Fibroblast of gingiva (primary cell): ENCODE results near the gene ARPC5L.
A peak's percentile ranks its signal among the peaks of the same experiment; 100 is the strongest.
"Not testable (repeated sequence)": the region's sequence is repeated elsewhere in the genome, so short reads cannot be mapped to it uniquely, and the experiment has no call there.

Experiments used
- DNase-seq: peaks from one replicate; pipeline ENCODE4 v3.0.0-alpha.2; 2011; ENCODE audit warnings: low read depth

ARPC5L gene

GRCh38 chr9:124841075-124841821 is 20.7 kb upstream of the ARPC5L start:
- DNase-seq = no peak

DNA sequence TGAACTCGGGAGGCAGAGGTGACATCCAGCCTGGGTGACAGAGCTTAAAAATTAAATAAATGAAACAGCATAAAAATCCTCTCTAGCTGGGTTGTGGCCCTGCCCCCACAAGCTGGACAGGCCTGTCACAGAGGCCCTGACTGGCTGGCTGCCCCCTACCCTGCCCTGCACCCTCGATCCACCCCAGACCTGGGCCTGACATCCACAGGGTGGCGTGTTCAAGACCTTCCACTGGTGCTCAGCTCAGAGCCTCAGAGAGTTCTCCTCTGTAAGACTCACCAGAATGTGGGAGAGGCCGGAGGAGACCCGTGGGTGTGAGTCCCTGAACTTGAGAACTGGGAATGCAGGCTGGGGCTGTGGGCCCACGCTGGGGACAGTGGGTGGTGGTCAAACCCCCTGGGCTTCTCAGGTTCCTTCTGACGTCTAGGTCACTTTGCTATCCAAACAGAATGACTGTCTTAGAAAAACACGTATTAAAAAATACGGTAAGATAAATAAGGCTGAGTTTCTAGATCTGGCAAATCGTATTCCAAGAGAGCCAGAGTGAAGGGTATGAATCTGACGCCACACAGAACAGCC is 18.4 kb upstream of the ARPC5L start:
- no peak for DNase-seq

DNA sequence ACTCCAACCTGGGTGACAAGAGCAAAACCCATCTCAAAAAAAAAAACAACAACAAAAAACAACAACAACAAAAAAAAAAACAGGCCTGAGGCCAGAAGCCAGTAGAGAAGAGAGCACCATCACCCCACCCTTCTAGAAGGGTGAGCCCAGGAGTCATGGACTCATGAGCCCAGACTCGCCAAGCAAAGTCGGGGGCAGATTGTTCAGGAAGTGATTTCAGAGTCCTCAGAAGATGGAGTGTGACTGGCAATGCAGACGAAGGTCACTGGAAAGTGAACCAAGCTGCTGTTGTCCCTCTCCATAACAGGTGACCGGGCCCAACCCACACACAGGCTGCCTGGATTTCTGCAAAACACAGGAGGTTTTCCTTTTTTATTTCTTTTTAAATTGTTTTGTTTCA is 17.6 kb upstream of the ARPC5L start:
- DNase-seq = no peak

GRCh38 chr9:124846467-124846866 is 15.5 kb upstream of the ARPC5L start:
- not testable (repeated sequence) for DNase-seq

DNA sequence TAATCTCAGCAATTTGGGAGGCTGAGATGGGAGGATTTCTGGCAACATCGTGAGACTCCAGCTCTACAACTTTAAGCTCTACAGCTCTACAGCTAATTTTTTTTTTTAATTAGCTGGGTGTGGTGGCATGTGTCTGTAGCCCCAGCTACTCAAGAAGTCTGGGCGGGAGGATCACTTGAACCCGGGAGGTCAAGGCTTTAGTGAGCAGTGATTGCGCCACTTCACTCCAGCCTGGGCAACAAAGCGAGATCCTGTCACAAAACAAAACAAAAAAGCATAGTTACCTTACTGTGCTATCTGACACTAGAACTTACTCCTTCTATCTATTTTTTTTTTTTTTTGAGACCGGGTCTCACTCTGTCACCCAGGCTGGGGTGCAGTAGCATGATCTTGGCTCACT is 15.0 kb upstream of the ARPC5L start:
- no peak for DNase-seq

- peak; percentile 50 for DNase-seq
Observed at GRCh38 chr9:124849801-124850200, 12.1 kb upstream of the ARPC5L start.

GRCh38 chr9:124852121-124852828 is 9.7 kb upstream of the ARPC5L start:
- no peak for DNase-seq

DNA sequence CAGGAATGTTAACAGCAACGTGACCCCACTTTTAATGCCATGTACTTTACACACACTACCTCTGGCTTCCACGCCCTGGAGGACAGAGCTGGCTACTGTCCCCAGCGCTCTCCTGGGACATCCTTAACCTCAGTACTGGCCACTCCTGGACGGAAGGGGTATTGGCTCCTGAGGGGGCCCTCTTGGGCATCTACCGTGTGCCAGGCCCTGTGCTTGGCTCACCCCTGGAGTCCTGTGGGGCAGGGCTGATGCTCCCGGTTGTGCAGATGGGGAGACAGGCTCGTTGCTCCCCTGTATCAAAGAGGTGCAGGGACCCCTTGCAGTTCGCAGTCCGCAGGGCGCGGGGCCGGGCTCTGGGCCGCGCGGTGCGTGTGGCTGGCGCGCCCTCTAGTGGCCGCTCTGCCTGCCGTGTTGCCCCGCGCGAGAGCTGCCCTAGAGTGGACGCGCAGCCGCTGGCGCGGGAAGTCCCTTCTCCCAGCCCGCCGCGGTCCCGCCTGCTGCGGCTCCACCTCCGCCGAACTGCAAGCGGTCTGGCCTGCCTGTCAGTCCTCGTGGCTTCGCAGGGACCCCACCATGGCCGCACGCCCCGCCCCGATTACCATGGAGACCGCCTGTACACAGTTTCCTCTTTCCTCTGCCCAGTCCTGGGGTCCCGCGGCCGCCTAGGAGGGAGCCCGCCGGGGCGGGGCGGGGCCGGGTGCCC is 8.9 kb upstream of the ARPC5L start, which contains the start of gene WDR38:
Gene WDR38, plus strand, starts transcription at position 632 of the 703 bp plus-strand sequence. CDS start 72 bp downstream, outside the sequence.
- DNase-seq = peak; percentile 58

DNA sequence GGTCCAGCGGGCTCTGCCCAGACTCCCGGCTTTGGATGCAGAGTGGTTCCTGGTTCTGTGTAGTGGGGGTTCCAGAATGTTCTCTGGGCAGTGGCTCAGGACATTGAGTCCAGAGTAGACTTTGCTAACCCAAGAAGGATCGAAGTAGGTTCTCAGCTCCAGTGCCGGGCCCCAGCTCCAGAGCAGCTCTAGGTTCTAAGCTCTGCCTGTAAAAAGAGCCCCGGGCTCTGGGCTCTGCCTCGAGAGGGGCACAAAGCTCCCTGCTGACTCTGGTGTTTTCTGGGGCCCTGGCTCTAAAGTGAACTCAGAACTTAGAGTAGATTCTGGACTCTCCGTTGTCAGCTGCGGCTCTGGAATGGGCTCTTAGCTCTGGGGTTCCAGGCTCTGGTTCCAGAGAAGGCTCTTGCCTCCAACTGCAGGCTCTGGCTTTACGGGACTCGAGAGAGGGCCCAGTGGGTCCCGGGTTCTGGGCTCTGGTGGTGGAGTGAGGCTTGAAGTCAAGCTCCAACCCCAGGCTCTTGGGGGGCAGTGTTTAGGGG is 8.3 kb upstream of the ARPC5L start:
- DNase-seq = no peak

DNA sequence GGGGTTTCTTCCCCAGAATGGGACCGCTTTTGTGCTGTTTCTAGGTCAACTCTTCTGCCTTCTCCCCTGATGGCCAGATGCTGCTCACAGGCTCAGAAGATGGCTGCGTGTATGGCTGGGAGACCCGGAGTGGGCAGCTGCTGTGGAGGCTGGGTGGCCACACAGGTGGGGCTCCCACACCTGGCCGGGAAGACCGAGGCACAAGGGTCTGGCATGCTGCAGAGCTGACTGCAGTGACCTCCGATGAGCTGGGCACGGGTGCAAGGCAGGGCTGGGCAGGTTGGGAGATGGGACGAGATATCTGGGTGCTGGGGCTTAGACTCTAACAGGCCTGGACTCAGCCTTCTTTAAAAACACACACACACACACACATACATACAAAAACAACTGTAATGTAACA is 7.8 kb upstream of the ARPC5L start:
- DNase-seq = no peak

- DNase-seq = no peak
Observed at GRCh38 chr9:124854822-124855221, 7.1 kb upstream of the ARPC5L start.

DNA sequence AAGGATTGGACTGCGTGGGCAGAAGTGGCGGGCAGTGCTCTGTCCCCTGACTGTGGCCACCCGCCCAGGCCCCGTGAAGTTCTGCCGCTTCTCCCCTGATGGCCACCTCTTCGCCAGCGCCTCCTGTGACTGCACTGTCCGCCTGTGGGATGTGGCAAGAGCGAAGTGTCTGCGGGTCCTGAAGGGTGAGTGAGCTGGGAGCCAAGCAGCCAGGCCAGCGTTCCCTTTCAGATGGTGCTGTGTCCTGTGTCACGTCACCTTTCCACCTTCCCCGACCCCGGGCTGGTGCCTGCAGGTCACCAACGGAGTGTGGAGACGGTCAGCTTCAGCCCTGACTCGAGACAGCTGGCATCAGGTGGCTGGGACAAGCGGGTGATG is 6.4 kb upstream of the ARPC5L start:
- no peak for DNase-seq

- no peak for DNase-seq
Observed at GRCh38 chr9:124855944-124856765, 5.8 kb upstream of the ARPC5L start.

GRCh38 chr9:124857533-124858162 is 4.3 kb upstream of the ARPC5L start:
- no peak for DNase-seq

DNA sequence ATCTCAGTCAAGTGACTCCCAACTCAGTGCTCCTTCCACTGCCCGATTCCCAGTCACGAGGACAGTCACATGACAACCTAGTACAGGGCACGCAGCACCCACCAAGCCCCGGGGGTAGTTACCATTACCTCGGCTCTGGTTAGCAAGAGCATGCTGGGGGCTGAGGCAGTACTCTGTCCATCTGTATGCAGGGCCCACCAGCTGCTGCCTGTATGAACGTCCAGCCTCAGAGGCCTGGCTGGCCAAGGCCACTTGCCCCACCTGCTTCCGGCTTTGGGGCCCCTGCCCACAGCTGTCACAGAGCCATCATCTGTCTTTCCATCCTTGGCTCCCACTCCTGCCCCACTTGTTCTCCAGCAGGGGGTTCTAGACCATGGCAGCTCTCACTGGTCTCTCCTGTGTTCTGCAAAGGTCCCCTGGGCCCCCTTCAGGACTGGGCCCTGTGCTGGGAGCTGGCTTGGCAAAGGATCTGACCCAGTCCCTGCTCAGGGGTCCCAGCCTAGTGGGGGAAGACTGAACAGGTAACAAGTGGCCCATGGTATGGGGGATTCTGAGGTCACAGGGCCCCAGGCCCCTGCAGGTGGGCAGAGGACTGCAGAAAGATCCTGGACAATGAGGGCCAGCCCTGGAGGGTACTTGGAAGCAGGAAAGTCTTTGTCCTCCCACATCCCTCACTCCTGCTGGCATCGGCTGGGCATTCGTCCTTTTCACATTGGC is 3.4 kb upstream of the ARPC5L start:
- DNase-seq = no peak

- no peak for DNase-seq
Observed at GRCh38 chr9:124859803-124860581, 1.9 kb upstream of the ARPC5L start.

DNA sequence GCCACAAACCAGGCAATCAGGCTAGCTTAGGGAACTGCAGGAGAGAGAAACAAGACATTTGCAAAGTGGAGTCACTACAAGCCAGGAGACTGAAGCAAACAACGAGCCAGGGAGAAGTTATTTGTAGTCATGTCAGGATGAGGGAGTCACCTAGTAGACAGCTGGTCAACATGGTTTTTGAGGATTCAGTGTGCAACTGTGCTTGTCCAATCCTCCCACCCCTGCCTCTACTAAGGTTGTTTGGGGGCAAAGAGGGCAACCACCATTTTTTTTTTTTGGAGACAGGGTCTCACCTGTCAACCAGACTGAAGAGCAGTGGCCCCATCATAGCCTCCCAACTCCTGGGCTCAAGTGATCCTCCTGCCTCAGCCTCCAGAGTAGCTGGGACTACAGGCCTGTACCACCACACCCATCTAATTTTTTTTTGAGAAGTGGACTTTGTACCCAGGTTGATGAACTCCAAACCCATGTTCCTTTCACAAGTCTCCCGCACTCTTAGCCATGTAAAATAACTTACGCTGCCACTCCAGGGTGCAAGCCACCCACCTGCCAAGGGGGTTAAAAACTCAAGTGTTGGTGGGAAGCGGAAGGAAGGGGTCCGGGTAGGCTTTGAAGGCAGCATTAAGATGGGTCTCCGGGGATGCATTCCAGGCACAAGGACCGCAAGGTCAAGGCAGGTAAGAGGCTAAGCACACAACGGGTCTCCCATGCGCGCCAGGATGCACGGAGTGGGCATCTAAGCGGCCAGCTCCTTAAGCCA is 1.2 kb upstream of the ARPC5L start:
- DNase-seq = no peak

DNA sequence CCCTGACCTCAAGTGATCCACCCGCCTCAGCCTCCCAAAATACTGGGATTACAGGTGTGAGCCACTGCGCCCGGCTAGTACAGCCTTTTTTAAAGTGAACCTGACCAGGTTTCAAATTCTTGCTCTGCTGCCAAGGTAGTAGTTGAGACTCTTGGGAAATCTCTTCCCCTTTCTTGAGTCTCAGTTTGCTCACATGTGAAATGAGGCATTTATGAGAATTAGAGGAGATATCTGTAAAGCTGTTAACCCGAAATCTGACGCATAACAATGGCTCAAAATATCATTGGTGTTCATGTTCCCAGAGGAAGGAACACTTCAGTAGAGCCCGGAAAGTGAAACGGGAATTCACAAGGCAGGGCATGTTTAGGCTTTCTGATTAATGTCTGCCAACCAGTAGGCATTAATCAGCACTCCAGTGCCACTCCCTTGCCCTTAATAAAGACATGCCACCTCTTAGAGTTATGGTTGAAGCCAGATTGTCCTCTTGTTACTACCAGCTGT is 1.5 kb downstream of the ARPC5L start:
- no peak for DNase-seq
